Activated B cell treated with CpG ODN at 0.5 μM for 24 hours (primary cell): ENCODE measurements around the gene CUEDC1. TPM values are rescaled to one million over a fixed set of nuclear protein-coding genes. Genes with fewer than 3 reads are reported as not detected.
A peak's percentile ranks its signal among the peaks of the same experiment; 100 is the strongest.

ENCODE experiments used
- ATAC-seq: fragments of 200-7000 bp; cut with Tn5 transposase; one replicate; pipeline ENCODE4 v1.10.0; 2021; ENCODE audit warnings: low read depth, mild to moderate bottlenecking, moderate library complexity
- CTCF ChIA-PET: fragments of 350-600 bp; sonication (Branson Sonifier 250); formaldehyde crosslinking; loops from one replicate; lab custom pipeline; 2021; ENCODE audit warnings: antibody characterized with exemption; lab: Charles Lee
- POLR2A ChIA-PET: fragments of 350-600 bp; sonication (Branson Sonifier 250); formaldehyde crosslinking; loops from one replicate; lab custom pipeline; 2021; ENCODE audit warnings: antibody characterized with exemption; lab: Charles Lee
- DNase-seq: peaks from one replicate; pipeline ENCODE4 v3.0.0; 2022
- H3K27ac Mint-ChIP-seq: one replicate; pipeline ENCODE4 v1.8.0; 2020; ENCODE audit warnings: mixed read lengths
- H3K27me3 Mint-ChIP-seq: one replicate; pipeline ENCODE4 v1.8.0; 2021; ENCODE audit warnings: mixed read lengths
- H3K36me3 Mint-ChIP-seq: one replicate; pipeline ENCODE4 v1.8.0; 2021; ENCODE audit warnings: low read depth, mixed read lengths
- H3K4me1 Mint-ChIP-seq: one replicate; pipeline ENCODE4 v1.8.0; 2021; ENCODE audit warnings: mixed read lengths
- H3K4me3 Mint-ChIP-seq: one replicate; pipeline ENCODE4 v1.8.0; 2020; ENCODE audit warnings: mild to moderate bottlenecking, mixed read lengths
- H3K9me3 Mint-ChIP-seq: one replicate; pipeline ENCODE4 v1.8.0; 2020; ENCODE audit warnings: mixed read lengths
- intact Hi-C: fragments of 100-400 bp; cut with micrococcal nuclease; formaldehyde crosslinking; loops from one replicate; pipeline ENCODE4 v1.15.1; 2024
- total RNA-seq: library from RNA; stranded (reverse); gene quantifications from 2 replicates; pipeline ENCODE4 v1.2.3, GENCODE V29; 2022
- TF ChIP-seq, protein P1 (sequence below): fragments of 200-600 bp; IDR thresholded peaks from one replicate; pipeline ENCODE4 v1.8.0; 2022; ENCODE audit warnings: antibody characterized with exemption, mild to moderate bottlenecking

CUEDC1 gene
- total RNA-seq, 1 donor from 2014 or later, result not detected

DNA sequence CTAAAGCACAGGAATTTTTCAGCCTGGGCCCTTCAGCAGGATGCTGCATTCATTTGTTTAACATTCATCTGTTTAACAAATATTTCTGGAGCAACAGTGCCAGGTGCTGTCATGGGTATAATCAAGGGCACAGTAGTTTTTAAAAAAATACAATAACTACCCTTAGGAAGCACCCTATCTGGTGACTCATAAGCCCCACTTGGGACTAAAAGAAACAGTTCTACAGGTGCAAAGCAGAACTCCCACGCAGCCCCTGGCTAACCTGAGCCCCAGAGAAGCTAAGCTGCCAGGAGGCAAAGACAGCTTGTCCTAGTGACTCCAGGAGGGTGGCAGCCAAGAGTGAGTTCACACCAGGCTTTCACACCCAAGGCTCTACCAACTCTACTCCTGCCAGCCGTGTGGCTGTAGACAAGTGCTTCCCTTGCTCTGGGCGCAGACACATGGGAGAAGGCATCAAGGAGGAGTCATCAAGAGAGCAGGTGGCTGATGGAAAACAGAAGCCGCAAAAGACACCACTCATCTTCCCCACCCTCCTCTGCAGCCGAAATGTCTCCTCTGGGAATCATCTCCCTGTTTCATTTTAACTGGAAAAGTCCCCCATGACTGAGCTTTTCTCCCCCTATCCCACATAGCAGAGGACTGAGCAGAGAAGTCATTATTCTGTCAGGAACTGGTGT, 14.4 kb downstream of the CUEDC1 start:
- peak overlapping the region; percentile 56 for H3K27ac Mint-ChIP-seq
- intact Hi-C loops, result loop anchor here (1.0 kb wide), 1 partner anchor 16 kb away; no protein-coding TSS in a partner anchor
- no peaks in the 10 kb centered on the region for H3K36me3 Mint-ChIP-seq
- ChIA-PET POLR2A (interaction anchor here (0.6 to 3.4 kb wide), 10 partner anchors 10 to 583 kb away, joined by 3 to 35 read pairs (median 4); partner anchors contain the start of genes CUEDC1, MRPS23 and VEZF1), CTCF (interaction anchor here (0.9 to 1.7 kb wide), 5 partner anchors 15 to 56 kb away, joined by 3 to 5 read pairs (median 4); partner anchors contain the start of gene CUEDC1)
- peaks cover 34% of the 10 kb centered on the region for H3K4me1 Mint-ChIP-seq
- no peaks in the 10 kb centered on the region for H3K9me3 Mint-ChIP-seq
- ATAC-seq, result peak; percentile 21
- TF ChIP-seq, protein P1, sequence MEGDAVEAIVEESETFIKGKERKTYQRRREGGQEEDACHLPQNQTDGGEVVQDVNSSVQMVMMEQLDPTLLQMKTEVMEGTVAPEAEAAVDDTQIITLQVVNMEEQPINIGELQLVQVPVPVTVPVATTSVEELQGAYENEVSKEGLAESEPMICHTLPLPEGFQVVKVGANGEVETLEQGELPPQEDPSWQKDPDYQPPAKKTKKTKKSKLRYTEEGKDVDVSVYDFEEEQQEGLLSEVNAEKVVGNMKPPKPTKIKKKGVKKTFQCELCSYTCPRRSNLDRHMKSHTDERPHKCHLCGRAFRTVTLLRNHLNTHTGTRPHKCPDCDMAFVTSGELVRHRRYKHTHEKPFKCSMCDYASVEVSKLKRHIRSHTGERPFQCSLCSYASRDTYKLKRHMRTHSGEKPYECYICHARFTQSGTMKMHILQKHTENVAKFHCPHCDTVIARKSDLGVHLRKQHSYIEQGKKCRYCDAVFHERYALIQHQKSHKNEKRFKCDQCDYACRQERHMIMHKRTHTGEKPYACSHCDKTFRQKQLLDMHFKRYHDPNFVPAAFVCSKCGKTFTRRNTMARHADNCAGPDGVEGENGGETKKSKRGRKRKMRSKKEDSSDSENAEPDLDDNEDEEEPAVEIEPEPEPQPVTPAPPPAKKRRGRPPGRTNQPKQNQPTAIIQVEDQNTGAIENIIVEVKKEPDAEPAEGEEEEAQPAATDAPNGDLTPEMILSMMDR, result no peak
- H3K4me3 Mint-ChIP-seq, result peak overlapping the region; percentile 50
- peaks cover 41% of the 10 kb centered on the region for H3K27me3 Mint-ChIP-seq
- DNase-seq, result peak; percentile 26

DNA sequence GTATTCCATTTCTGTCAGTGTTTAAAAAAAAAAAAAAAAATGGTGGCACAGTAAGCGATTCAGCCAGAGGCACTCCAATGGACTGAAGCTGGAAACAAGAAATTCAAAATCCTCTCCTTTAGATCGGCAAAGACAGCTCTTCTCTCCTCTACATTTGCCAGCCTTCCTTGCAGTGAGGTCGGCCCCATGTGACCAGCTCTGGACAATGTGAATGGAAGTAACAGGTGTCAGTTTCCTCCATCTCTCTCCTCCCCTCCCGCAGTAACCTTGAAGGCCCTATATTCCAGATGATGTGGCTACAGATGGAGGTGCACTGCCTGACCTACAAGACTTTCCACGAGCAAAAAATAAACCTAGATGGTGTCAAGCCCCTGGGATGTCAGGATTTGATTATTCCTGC, 15.0 kb downstream of the CUEDC1 start:
- no peak for DNase-seq
- no peak for ATAC-seq
- TF ChIP-seq, protein P1, result no peak
- H3K27me3 Mint-ChIP-seq, result peaks cover 44% of the 10 kb centered on the region
- POLR2A ChIA-PET, result interaction anchor here (0.5 to 3.4 kb wide), 20 partner anchors 8 to 691 kb away, joined by 3 to 35 read pairs (median 5); partner anchors contain the start of genes CUEDC1, MRPS23, SRSF1 and VEZF1
- intact Hi-C loops, result loop anchor here (1.0 kb wide), 1 partner anchor 16 kb away; no protein-coding TSS in a partner anchor
- peaks cover 34% of the 10 kb centered on the region for H3K4me1 Mint-ChIP-seq
- no peaks in the 10 kb centered on the region for H3K36me3 Mint-ChIP-seq
- H3K4me3 Mint-ChIP-seq, result peak overlapping the region; percentile 50
- CTCF ChIA-PET, result interaction anchor here (0.9 to 1.7 kb wide), 7 partner anchors 9 to 55 kb away, joined by 3 to 5 read pairs (median 4); partner anchors contain the start of gene CUEDC1
- no peaks in the 10 kb centered on the region for H3K9me3 Mint-ChIP-seq
- H3K27ac Mint-ChIP-seq, result peak overlapping the region; percentile 56

DNA sequence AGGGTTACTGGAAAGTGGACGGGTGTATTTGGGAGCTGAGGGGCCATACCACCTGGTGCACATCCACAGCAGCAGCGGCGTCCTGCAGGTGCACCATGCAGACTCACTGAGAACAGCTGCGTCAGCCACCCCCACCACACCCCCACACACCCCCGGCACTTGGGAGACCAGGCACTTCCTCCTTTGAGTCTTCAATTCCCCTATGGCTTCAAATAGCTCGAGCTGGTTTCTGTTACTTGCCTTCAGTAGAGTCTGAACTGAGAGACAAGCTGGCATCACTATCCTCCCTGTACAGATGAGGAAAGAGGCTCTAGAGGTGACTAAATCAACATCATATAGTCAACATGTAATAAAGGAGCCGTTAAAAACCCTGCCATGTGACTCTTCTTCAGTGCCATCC, 15.4 kb downstream of the CUEDC1 start:
- ATAC-seq, result peak; percentile 94
- peaks cover 47% of the 10 kb centered on the region for H3K27me3 Mint-ChIP-seq
- ChIA-PET CTCF (interaction anchor here (0.9 to 2.0 kb wide), 7 partner anchors 10 to 60 kb away, joined by 3 to 9 read pairs (median 4); no protein-coding TSS in a partner anchor), POLR2A (interaction anchor here (0.5 to 3.4 kb wide), 19 partner anchors 9 to 1119 kb away, joined by 3 to 35 read pairs (median 6); partner anchors contain the start of genes CUEDC1, MRPS23, SRSF1 and VEZF1)
- peak overlapping the region; percentile 35 for H3K27ac Mint-ChIP-seq
- peak overlapping the region; percentile 50 for H3K4me3 Mint-ChIP-seq
- no peaks in the 10 kb centered on the region for H3K9me3 Mint-ChIP-seq
- H3K4me1 Mint-ChIP-seq, result peaks cover 34% of the 10 kb centered on the region
- TF ChIP-seq, protein P1, result no peak
- peak; percentile 68 for DNase-seq
- H3K36me3 Mint-ChIP-seq, result no peaks in the 10 kb centered on the region
- intact Hi-C loops, result loop anchor here (1.0 to 5.0 kb wide), 3 partner anchors 8 to 37 kb away; no protein-coding TSS in a partner anchor

DNA sequence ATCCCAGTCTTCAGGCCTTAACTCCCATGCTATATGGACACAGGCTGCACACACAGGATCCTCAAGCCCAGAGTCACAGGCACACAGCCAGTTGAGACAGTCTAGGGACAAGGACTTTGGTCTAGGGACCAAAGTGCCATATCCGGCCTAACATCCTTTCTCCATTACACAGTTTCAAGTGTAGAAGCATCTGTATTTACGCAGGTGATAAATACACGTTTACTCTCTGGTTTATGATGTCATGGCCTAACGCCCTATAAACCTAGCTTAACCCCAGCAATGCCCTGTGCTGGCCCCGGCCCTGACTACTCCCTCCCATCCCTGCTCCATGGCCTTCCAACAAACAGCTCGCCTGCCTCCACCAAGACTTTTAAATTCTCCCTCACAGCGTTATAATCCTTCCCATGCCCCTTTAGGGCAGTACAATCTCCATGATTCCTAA, 17.1 kb downstream of the CUEDC1 start:
- no peaks in the 10 kb centered on the region for H3K9me3 Mint-ChIP-seq
- H3K27me3 Mint-ChIP-seq, result peaks cover 40% of the 10 kb centered on the region
- CTCF ChIA-PET, result interaction anchor here (1.3 to 2.0 kb wide), 2 partner anchors 17 to 62 kb away, joined by 3 to 9 read pairs; partner anchors contain the start of gene CUEDC1
- no peak overlapping the region for H3K27ac Mint-ChIP-seq
- H3K4me1 Mint-ChIP-seq, result peaks cover 28% of the 10 kb centered on the region
- intact Hi-C loops, result loop anchor here (5.0 kb wide), 1 partner anchor 36 kb away; no protein-coding TSS in a partner anchor
- ATAC-seq, result no peak
- POLR2A ChIA-PET, result interaction anchor here (3.4 kb wide), 1 partner anchor 17 kb away, joined by 35 read pairs; the partner anchor contains the start of gene CUEDC1
- H3K4me3 Mint-ChIP-seq, result no peak overlapping the region
- no peak for DNase-seq
- H3K36me3 Mint-ChIP-seq, result no peaks in the 10 kb centered on the region
- TF ChIP-seq, protein P1, result no peak
